ENCODE data around the gene EFCAB8. TPM values are rescaled to one million over a fixed set of nuclear protein-coding genes. Genes with fewer than 3 reads are reported as not detected.
A peak's percentile ranks its signal among the peaks of the same experiment; 100 is the strongest.

EFCAB8 gene
- total RNA-seq, 1 donor: 1.3 TPM

- TF ChIP-seq CTCF (IDR thresholded peaks at IDR 0.05; ENCODE audit: insufficient read depth, low read depth, low read length): no peak
- H3K4me3 ChIP-seq (ENCODE audit: low read depth, low read length): no peak overlapping the region
- DNase-seq (ENCODE audit: low read depth): no peak
Measured at GRCh38 chr20:32871627-32872160, 13.0 kb downstream of the EFCAB8 start.

- H3K4me3 ChIP-seq (ENCODE audit: low read depth, low read length): no peak overlapping the region
- no peak for DNase-seq (ENCODE audit: low read depth)
- TF ChIP-seq CTCF (IDR thresholded peaks at IDR 0.05; ENCODE audit: insufficient read depth, low read depth, low read length): no peak
Measured at GRCh38 chr20:32872266-32872665, 13.5 kb downstream of the EFCAB8 start.

- H3K4me3 ChIP-seq (ENCODE audit: low read depth, low read length): no peak overlapping the region
- TF ChIP-seq CTCF (IDR thresholded peaks at IDR 0.05; ENCODE audit: insufficient read depth, low read depth, low read length): no peak
- no peak for DNase-seq (ENCODE audit: low read depth)
Measured at GRCh38 chr20:32875673-32876072, 16.9 kb downstream of the EFCAB8 start.

- TF ChIP-seq CTCF (IDR thresholded peaks at IDR 0.05; ENCODE audit: insufficient read depth, low read depth, low read length): no peak
- H3K4me3 ChIP-seq (ENCODE audit: low read depth, low read length): no peak overlapping the region
- peak; percentile 19 for DNase-seq (ENCODE audit: low read depth)
Measured at GRCh38 chr20:32877507-32877906, 18.8 kb downstream of the EFCAB8 start.

GRCh38 chr20:32878820-32879219 lies 20.1 kb downstream of the EFCAB8 start:
- TF ChIP-seq CTCF (IDR thresholded peaks at IDR 0.05; ENCODE audit: insufficient read depth, low read depth, low read length): no peak
- DNase-seq (ENCODE audit: low read depth): no peak
- no peak overlapping the region for H3K4me3 ChIP-seq (ENCODE audit: low read depth, low read length)

GRCh38 chr20:32879538-32879937 lies 20.8 kb downstream of the EFCAB8 start:
- TF ChIP-seq CTCF (IDR thresholded peaks at IDR 0.05; ENCODE audit: insufficient read depth, low read depth, low read length): no peak
- no peak overlapping the region for H3K4me3 ChIP-seq (ENCODE audit: low read depth, low read length)
- no peak for DNase-seq (ENCODE audit: low read depth)

- no peak overlapping the region for H3K4me3 ChIP-seq (ENCODE audit: low read depth, low read length)
- no peak for DNase-seq (ENCODE audit: low read depth)
- TF ChIP-seq CTCF (IDR thresholded peaks at IDR 0.05; ENCODE audit: insufficient read depth, low read depth, low read length): no peak
Measured at GRCh38 chr20:32880635-32881034, 21.9 kb downstream of the EFCAB8 start.

All from fibroblast of villous mesenchyme (primary cell).